ENCODE data around the gene SERPINC1.

DNA sequence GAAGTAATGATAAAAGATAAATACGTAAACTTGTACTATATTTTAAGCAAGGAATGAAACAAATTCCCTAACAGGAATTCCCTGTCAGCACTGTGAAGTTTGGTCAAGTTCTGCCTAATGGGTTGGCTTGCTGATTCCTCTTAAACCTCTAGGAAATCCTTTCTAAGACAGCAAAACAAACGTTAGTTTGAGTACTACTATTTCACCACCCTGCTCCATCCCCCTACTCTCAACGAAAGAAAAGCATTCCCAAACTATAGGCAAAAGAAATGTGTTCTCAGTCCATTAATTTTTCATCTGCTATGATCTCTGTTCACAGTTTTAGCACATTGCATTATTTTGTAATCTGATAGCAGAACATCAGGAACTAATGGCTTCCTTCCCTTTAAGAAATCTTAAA, 16.1 kb downstream of the SERPINC1 start:
- TF ChIP-seq TGIF2 (CRISPR knock-in tag; IDR thresholded peaks at IDR 0.05) (no peak), CHD2 (IDR thresholded peaks at IDR 0.05; ENCODE audit: low read depth, low read length) (no peak)

Data from K562 (cell line).